ENCODE data around the gene REM2.
"Not testable (repeated sequence)": the region's sequence is repeated elsewhere in the genome, so short reads cannot be mapped to it uniquely, and the experiment has no call there.

Gene REM2

GRCh38 chr14:22852599-22852939 is 30.5 kb upstream of the REM2 start:
- no peak for TF ChIP-seq CTBP1 (IDR thresholded peaks at IDR 0.05; ENCODE audit: borderline replicate concordance)
- TF ChIP-seq FOXK2 (IDR thresholded peaks at IDR 0.05), result no peak
- TF ChIP-seq BHLHE40 (IDR thresholded peaks at IDR 0.05; ENCODE audit: borderline replicate concordance), result no peak
- TF ChIP-seq TARDBP (IDR thresholded peaks at IDR 0.05), result no peak
- TF ChIP-seq HDGF (IDR thresholded peaks at IDR 0.05; ENCODE audit: borderline replicate concordance), result no peak
- TF ChIP-seq ELF4 (IDR thresholded peaks at IDR 0.05), result no peak
- no peak for TF ChIP-seq LEF1 (IDR thresholded peaks at IDR 0.05; ENCODE audit: borderline replicate concordance)
- no peak for TF ChIP-seq FOXA1 (IDR thresholded peaks at IDR 0.05)
- no peak for TF ChIP-seq ARNT (IDR thresholded peaks at IDR 0.05)
- no peak for TF ChIP-seq SUZ12 (IDR thresholded peaks at IDR 0.05)
- TF ChIP-seq SP1 (IDR thresholded peaks at IDR 0.05), result no peak
- TF ChIP-seq ZNF384 (IDR thresholded peaks at IDR 0.05), result no peak
- TF ChIP-seq PKNOX1 (IDR thresholded peaks at IDR 0.05), result no peak
- TF ChIP-seq NFRKB (IDR thresholded peaks at IDR 0.05), result no peak
- no peak for TF ChIP-seq L3MBTL2 (conservative IDR thresholded peaks at IDR 0.05)
- TF ChIP-seq FOXM1 (IDR thresholded peaks at IDR 0.05; ENCODE audit: borderline replicate concordance), result no peak
- DNase-seq (ENCODE audit: extremely low spot score), result no peak
- ChIA-PET CTCF (interaction anchor here (0.5 to 8.5 kb wide), 18 partner anchors 10 to 296 kb away, joined by 3 to 62 read pairs (median 4); partner anchors contain the start of gene LRP10), POLR2A (interaction anchor here (0.9 to 2.9 kb wide), 6 partner anchors 23 to 104 kb away, joined by 3 to 13 read pairs (median 4); partner anchors contain the start of genes HAUS4, MRPL52, OXA1L and RBM23)

- peak; percentile 84 for DNase-seq (ENCODE audit: extremely low spot score)
- no peak for TF ChIP-seq FOXK2 (IDR thresholded peaks at IDR 0.05)
- no peak for TF ChIP-seq SP1 (IDR thresholded peaks at IDR 0.05)
- TF ChIP-seq SUZ12 (IDR thresholded peaks at IDR 0.05), result no peak
- TF ChIP-seq LEF1 (IDR thresholded peaks at IDR 0.05; ENCODE audit: borderline replicate concordance), result no peak
- TF ChIP-seq BHLHE40 (IDR thresholded peaks at IDR 0.05; ENCODE audit: borderline replicate concordance), result no peak
- TF ChIP-seq ELF4 (IDR thresholded peaks at IDR 0.05), result no peak
- no peak for TF ChIP-seq HDGF (IDR thresholded peaks at IDR 0.05; ENCODE audit: borderline replicate concordance)
- TF ChIP-seq TARDBP (IDR thresholded peaks at IDR 0.05), result no peak
- TF ChIP-seq ZNF384 (IDR thresholded peaks at IDR 0.05), result no peak
- TF ChIP-seq ARNT (IDR thresholded peaks at IDR 0.05), result no peak
- TF ChIP-seq NFRKB (IDR thresholded peaks at IDR 0.05), result no peak
- TF ChIP-seq PKNOX1 (IDR thresholded peaks at IDR 0.05), result no peak
- TF ChIP-seq L3MBTL2 (conservative IDR thresholded peaks at IDR 0.05), result no peak
- TF ChIP-seq CTBP1 (IDR thresholded peaks at IDR 0.05; ENCODE audit: borderline replicate concordance), result no peak
- POLR2A ChIA-PET, result interaction anchor here (0.9 to 1.5 kb wide), 5 partner anchors 24 to 104 kb away, joined by 3 to 13 read pairs (median 3); partner anchors contain the start of genes HAUS4, MRPL52 and RBM23
- CTCF ChIA-PET, result interaction anchor here (0.5 to 8.5 kb wide), 24 partner anchors 9 to 544 kb away, joined by 3 to 62 read pairs (median 4); partner anchors contain the start of genes LRP10 and MMP14
Measured at GRCh38 chr14:22852940-22853767, 29.9 kb upstream of the REM2 start.

GRCh38 chr14:22854296-22854695 is 28.7 kb upstream of the REM2 start:
- ChIA-PET POLR2A (interaction anchor here (2.4 kb wide), 1 partner anchor 31 kb away, joined by 7 read pairs; no protein-coding TSS in a partner anchor), CTCF (interaction anchor here (0.6 to 8.5 kb wide), 14 partner anchors 8 to 298 kb away, joined by 3 to 62 read pairs (median 4); partner anchors contain the start of gene DAD1)
- DNase-seq (ENCODE audit: extremely low spot score), result not testable (repeated sequence)

- CTCF ChIA-PET, result interaction anchor here (0.6 to 8.5 kb wide), 16 partner anchors 10 to 1142 kb away, joined by 3 to 62 read pairs (median 3); partner anchors contain the start of gene DAD1
- DNase-seq (ENCODE audit: extremely low spot score), result no peak
- POLR2A ChIA-PET, result interaction anchor here (2.4 kb wide), 1 partner anchor 32 kb away, joined by 7 read pairs; no protein-coding TSS in a partner anchor
- no peak for TF ChIP-seq ARNT (IDR thresholded peaks at IDR 0.05)
- TF ChIP-seq ELF4 (IDR thresholded peaks at IDR 0.05), result no peak
- TF ChIP-seq CTBP1 (IDR thresholded peaks at IDR 0.05; ENCODE audit: borderline replicate concordance), result no peak
- TF ChIP-seq TARDBP (IDR thresholded peaks at IDR 0.05), result no peak
- TF ChIP-seq HDGF (IDR thresholded peaks at IDR 0.05; ENCODE audit: borderline replicate concordance), result no peak
- no peak for TF ChIP-seq SUZ12 (IDR thresholded peaks at IDR 0.05)
- TF ChIP-seq ZNF384 (IDR thresholded peaks at IDR 0.05), result no peak
- no peak for TF ChIP-seq FOXM1 (IDR thresholded peaks at IDR 0.05; ENCODE audit: borderline replicate concordance)
- no peak for TF ChIP-seq NFRKB (IDR thresholded peaks at IDR 0.05)
- no peak for TF ChIP-seq SP1 (IDR thresholded peaks at IDR 0.05)
- no peak for TF ChIP-seq LEF1 (IDR thresholded peaks at IDR 0.05; ENCODE audit: borderline replicate concordance)
- no peak for TF ChIP-seq FOXK2 (IDR thresholded peaks at IDR 0.05)
- no peak for TF ChIP-seq BHLHE40 (IDR thresholded peaks at IDR 0.05; ENCODE audit: borderline replicate concordance)
- TF ChIP-seq PKNOX1 (IDR thresholded peaks at IDR 0.05), result no peak
- no peak for TF ChIP-seq FOXA1 (IDR thresholded peaks at IDR 0.05)
- no peak for TF ChIP-seq L3MBTL2 (conservative IDR thresholded peaks at IDR 0.05)
Measured at GRCh38 chr14:22854963-22855724, 27.9 kb upstream of the REM2 start.

GRCh38 chr14:22856428-22856827 is 26.6 kb upstream of the REM2 start:
- no peak for DNase-seq (ENCODE audit: extremely low spot score)
- ChIA-PET CTCF (no interaction called here), POLR2A (interaction anchor here (2.4 kb wide), 1 partner anchor 34 kb away, joined by 7 read pairs; no protein-coding TSS in a partner anchor)
- TF ChIP-seq LEF1 (IDR thresholded peaks at IDR 0.05; ENCODE audit: borderline replicate concordance) (no peak), FOXA1 (IDR thresholded peaks at IDR 0.05) (no peak), HDGF (IDR thresholded peaks at IDR 0.05; ENCODE audit: borderline replicate concordance) (no peak), PKNOX1 (IDR thresholded peaks at IDR 0.05) (no peak), FOXM1 (IDR thresholded peaks at IDR 0.05; ENCODE audit: borderline replicate concordance) (no peak), NFRKB (IDR thresholded peaks at IDR 0.05) (no peak), SUZ12 (IDR thresholded peaks at IDR 0.05) (no peak), ARNT (IDR thresholded peaks at IDR 0.05) (no peak)

- DNase-seq (ENCODE audit: extremely low spot score); POLR2A ChIA-PET: not testable (repeated sequence)
- CTCF ChIA-PET, result interaction anchor here (1.2 kb wide), 1 partner anchor 201 kb away, joined by 3 read pairs; no protein-coding TSS in a partner anchor
Measured at GRCh38 chr14:22860377-22860776, 22.6 kb upstream of the REM2 start.
